ENCODE results near the gene ZNHIT6. TPM values are rescaled to one million over a fixed set of nuclear protein-coding genes. Genes with fewer than 3 reads are reported as not detected.

The ZNHIT6 gene
- total RNA-seq, 1 donor from 2014 or later, result 13.3 TPM

DNA sequence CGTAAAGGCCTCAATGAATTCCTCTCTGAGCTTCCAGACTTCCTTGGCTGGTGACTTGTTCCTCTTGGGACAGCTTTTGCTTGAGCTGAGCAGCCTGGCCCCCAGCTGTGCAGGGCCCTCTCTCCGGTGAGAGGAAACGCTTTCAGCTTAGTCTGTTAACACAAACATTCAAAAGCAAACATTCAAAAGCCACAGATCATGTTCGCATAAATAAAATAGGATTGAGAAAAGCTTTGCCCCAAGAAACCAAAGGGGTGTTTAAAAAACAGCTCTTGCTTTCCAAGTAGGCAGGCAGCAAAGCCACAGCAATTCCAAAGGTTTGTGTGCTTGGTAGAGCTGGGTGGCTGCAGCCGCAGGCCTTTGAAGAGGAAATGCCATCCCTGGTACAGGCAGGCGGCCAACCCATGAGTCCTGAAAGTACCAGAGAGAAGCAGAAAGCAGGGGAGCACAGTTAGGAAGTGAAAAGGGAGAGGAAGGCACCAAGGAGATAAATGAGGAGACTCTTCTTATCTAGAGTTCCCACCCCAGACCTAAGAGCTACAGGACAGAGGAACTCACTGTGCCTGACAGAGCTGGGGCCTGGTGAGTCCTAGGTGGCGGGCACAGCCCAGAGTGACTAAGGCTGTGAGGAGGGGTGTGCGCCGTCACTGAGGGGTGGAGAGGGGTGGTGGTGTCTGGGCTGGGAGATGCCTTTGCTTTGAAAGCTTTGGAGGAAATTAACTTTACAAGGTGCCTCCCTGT lies 79.3 kb downstream of the ZNHIT6 start:
- intact Hi-C loops (cut with DNase I), result no loop called here
- no peak for DNase-seq (ENCODE audit: low spot score)

DNA sequence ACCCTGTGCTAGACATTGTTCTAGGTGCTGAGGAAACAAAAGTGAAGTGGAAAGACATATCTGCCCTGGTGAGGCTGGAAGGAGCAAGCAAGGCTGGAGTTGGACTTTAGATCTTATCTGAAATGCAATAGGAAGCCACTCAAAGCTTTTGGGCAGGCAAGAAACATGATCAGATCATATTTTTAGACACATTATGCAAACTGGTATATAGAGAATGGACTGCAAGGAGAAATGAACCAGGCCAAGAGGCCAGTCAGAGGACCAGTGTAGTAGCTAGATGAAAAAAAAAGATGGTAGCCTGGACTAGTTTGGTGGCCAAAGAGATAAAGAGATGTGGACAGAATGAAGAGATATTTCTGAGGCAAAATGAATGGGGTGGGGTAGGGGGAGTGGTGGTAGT lies 81.4 kb downstream of the ZNHIT6 start:
- intact Hi-C loops (cut with DNase I), result no loop called here
- DNase-seq (ENCODE audit: low spot score), result no peak

DNA sequence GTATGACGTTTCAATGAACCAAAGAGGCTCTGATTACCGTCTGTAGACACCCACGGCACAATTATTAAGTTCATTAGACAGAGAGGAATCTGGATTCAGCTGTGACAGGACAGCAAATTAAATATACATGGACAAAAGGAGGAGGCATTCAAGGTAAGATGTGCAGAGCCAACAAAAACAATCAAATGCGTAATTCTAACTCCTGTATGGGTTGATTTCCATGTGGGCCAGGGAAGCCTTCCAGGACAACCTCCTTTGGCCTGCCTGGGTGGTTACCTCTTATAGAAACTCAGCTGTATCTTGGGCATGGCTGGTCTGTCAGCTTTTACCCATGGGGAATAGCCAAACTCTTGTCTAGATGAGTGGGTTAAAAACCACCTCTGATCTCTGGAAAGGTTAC lies 83.9 kb downstream of the ZNHIT6 start:
- intact Hi-C loops (cut with DNase I), result no loop called here
- DNase-seq (ENCODE audit: low spot score), result no peak

DNA sequence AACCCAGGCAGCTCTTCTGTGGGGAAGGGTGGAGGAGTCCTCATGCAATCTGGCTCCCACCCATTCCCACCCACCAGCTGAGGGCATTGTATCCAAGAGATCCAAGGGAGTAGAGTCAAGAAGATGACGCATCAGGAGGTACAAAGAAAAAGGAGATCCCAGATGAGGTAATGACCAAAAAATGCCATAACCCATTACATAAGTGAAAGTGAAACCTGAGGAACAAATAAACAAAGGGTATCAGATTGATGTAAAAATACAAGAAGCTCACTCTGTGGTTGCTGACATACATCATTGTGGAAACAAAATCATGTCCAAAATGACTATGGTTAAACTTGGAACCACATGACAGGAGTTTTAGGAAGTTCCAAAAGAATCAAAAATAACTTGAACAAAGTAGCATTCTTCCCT lies 85.2 kb downstream of the ZNHIT6 start:
- intact Hi-C loops (cut with DNase I), result no loop called here

DNA sequence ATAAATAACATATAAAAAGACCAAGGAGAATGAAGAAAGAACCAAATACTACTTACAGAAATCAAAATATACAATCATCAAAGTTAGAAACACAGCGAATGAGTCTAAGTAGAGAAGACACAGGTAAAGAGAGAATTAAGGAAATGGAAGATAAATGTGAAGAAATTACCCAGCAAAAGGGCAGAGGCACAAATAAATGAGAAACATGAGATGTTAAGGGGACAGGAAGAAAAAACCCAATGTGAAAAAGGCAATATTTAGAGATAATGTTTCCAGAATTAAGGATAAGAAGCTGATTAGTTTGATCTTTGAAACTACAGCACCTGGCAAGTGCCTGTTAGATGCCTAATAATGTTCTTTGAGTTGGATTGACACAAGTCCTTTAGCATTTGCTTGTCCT lies 86.8 kb downstream of the ZNHIT6 start:
- intact Hi-C loops (cut with DNase I), result no loop called here
- no peak for DNase-seq (ENCODE audit: low spot score)

More for the DNA sequence above, 85.2 kb downstream of the ZNHIT6 start:
- DNase-seq (ENCODE audit: low spot score), result no peak

DNA sequence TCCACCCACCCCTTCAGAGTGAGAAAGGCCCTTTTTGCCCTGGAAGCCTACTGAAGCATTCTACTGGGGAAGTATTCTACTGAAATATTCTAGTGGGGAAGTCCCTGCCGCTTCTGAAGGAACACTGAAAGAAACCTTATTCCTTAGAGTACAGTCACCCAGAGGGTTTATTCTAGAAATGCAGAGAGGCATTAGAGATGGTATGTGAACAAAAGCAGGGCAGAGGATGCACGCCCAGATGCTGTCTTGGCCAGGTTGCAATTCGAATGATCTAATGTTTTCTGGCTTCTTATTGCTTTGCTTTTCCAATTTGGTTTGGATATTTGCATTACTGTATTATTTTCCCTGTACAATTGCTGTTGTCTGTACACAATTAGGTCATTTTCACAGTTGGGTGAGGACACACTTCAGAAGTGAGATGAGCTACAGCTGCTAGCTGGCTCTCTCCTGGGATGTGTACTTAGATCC lies 90.6 kb downstream of the ZNHIT6 start:
- intact Hi-C loops (cut with DNase I), result no loop called here

DNA sequence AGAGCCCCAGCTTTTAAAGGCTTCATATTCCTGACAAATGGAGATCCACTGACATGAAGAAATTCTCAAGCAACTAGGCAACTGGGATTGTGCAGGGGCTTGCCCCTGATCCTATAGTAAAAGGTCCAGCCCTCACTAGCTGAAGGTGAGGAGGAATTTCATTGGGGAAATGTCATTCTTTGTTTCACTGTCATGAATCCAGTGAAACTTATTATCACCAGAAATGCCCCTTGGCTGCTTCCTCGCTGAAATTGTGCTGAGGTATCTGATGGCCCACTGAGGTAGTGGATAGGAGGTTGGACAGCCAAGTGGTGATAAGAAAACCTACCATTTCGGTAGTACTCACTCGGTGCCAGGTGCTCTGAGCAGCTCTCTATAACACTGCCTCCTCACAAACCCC lies 91.5 kb downstream of the ZNHIT6 start:
- DNase-seq (ENCODE audit: low spot score), result no peak
- intact Hi-C loops (cut with DNase I), result no loop called here

More for the DNA sequence above, 90.6 kb downstream of the ZNHIT6 start:
- DNase-seq (ENCODE audit: low spot score), result no peak

DNA sequence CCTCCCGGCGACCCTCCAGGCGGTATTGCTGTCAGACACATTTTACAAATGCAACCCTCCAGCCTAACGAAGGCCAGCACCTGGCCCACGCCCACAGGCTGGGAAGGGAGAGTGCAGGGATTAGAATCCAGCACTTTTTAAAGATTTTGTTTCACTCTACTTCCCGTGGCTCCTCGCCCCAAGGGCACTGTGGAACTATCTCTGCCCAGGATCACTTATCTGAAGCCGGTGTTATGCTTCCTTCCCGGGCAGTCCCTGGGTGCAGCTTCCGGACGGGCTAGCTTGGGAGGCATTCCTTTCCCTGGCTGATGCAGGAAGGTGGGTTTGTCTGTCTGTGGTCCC lies 91.9 kb downstream of the ZNHIT6 start:
- DNase-seq (ENCODE audit: low spot score), result no peak
- intact Hi-C loops (cut with DNase I), result no loop called here

DNA sequence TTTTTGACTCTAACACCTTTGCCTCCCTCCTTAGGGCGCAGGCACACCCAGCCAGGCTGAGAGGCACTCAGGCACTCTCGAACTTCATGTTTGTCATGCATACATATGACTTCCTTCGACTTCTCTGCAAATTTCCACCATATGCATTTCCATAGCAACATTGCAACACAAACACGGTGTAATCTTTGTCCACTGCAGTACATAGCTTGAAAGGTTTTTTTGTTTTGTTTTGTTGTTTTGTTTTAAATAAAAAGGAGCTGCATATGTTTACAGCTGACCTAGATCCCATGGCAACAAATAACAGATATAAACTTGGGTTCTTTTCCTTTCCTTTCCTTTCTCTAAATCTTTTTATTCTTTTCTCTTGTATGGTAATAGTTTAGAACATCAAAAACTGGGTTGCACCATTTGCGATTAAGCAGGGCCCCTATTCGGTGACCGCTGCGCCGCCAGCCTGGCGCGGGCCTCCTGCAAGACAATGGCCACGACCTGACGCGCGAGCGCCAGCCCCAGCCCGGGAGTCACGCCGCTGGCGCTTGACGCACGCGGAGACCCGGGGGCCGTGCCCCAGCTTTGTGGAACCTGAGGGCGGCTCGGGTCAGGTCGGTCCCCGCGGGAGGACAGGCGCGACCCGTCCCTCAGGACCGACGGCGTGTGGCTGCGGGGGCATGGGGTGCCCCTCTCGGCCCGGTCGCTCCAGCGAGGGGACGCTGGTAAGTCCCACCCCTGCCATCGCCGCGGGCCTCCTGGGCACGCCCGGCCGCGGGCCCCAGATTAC lies 92.5 kb downstream of the ZNHIT6 start:
- no peak for DNase-seq (ENCODE audit: low spot score)

DNA sequence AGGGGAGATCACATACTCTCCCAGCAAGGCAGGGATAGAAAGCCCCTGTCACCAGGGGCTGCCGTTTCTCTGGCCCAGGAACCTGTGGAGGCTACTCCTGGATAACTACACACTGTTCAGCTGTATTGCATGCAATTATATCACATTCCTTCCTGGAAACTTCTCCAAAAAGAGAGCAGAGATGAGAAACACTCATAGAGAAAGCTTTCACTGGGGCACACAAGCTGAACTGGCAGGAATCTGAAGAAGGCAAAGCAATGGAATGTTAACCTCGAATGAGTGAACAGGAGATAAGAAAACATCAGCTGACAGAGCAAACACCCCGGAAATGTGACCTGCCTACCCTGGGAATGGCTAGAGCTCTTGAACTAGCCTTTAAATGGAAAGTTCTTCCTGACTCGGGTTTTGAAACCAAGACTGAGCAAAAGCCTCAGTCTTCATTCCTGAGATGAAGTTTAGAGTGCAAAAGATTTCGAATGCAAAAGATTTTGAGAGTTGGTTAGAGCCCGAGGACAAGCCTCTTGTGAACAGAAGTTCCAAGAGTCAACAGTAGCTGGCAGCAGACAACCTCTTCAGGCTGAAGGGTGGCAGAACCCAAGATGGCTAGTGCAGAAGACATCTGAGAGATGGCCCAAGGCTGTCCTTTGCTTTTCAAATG lies 95.4 kb downstream of the ZNHIT6 start:
- intact Hi-C loops (cut with DNase I), result loop anchor here (2.0 kb wide), 1 partner anchor 30 kb away; no protein-coding TSS in a partner anchor
- no peak for DNase-seq (ENCODE audit: low spot score)

More for the DNA sequence above, 92.5 kb downstream of the ZNHIT6 start:
- intact Hi-C loops (cut with DNase I), result no loop called here

DNA sequence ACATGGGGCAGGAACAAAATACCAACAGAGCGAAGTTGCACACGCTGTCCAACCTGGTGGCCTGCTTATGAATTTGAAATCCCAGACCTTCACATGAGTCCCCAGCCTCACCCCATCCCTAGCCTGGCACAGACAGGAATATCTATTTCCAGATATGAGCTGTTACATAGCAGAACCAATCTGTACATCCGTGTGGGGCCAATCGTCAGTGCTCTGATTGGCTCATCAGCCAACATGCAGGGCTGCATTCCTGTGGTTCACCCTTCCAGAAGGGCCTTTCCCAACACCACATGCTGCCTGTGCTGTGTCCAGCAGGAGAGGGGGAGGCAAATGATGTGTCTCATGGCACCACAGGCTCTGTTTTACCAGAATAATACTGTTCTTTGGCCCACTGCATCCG lies 96.4 kb downstream of the ZNHIT6 start:
- DNase-seq (ENCODE audit: low spot score), result peak; percentile 83
- intact Hi-C loops (cut with DNase I), result loop anchor here (2.0 kb wide), 1 partner anchor 29 kb away; no protein-coding TSS in a partner anchor

DNA sequence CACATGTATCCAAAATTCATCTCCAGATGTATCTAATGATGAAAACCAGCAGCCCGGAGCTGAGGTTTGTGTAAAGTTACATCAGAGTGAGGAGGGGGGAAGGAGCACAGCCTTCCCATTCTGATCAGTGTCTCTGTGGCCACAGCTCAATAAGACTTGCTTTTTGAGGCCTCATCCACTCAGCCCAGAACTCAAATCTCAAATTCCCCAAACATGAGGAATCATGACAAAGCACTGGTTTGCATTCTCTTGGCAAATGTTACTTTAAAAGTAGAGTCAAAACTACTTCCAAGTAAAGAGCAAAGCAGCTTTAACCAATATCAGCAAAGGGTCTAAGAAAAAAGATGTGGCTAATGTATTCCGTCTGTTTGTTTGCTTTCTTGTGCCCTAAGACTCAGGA lies 96.8 kb downstream of the ZNHIT6 start:
- DNase-seq (ENCODE audit: low spot score), result no peak
- intact Hi-C loops (cut with DNase I), result no loop called here

DNA sequence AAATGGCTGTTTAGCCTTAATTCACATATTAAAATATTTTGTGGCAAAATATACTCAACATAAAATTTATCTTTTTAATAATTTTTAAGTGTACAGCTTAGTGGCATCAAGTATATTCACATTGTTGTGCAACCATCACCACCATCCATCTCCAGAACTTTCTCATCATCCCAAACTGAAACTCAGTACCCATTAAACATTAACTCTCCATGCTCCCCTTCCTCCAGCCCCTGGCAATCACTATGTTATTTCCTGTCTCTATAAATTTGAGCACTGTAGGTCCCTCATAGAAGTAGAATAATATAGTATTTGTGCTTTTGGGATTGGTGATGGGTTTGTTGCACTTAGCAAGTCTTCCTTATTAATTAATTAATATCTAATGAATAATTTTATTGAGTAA lies 98.3 kb downstream of the ZNHIT6 start:
- DNase-seq (ENCODE audit: low spot score), result no peak
- intact Hi-C loops (cut with DNase I), result no loop called here

DNA sequence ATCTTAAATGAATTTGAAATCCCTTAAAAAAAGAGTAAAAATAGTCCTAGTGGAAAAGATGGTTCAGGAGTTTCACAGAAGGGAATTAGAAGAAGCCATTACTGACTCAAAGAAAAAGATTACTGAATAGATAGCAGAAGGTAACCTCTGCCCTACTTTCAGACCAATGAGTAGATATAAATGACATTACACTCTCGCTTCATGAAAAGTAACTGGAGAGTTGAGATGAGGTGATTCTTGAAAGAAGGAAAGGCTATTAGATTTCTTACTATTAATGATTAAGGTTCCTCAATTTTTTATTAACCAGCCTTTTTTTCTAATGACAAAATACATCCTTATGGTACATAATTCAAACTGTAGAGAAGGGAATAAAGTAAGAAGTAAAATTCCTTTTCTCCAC lies 99.4 kb downstream of the ZNHIT6 start:
- intact Hi-C loops (cut with DNase I), result no loop called here

DNA sequence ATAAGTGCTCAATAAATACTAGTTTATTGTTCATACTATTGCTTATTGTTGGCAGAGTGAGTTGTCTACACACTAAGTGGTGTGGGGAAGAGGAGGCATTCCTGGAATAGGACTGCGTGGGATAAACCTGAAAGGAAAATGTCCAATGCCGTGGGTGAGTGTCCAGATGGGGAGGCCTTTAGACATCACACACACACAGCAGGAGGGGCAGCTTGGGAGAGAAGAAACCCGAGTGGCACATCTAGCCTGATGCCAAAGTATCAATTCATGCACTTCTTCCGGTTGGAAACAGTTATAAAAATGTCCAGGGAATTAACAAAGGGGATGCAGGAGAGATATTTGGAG lies 100.3 kb downstream of the ZNHIT6 start:
- no peak for DNase-seq (ENCODE audit: low spot score)
- intact Hi-C loops (cut with DNase I), result no loop called here

More for the DNA sequence above, 99.4 kb downstream of the ZNHIT6 start:
- no peak for DNase-seq (ENCODE audit: low spot score)

DNA sequence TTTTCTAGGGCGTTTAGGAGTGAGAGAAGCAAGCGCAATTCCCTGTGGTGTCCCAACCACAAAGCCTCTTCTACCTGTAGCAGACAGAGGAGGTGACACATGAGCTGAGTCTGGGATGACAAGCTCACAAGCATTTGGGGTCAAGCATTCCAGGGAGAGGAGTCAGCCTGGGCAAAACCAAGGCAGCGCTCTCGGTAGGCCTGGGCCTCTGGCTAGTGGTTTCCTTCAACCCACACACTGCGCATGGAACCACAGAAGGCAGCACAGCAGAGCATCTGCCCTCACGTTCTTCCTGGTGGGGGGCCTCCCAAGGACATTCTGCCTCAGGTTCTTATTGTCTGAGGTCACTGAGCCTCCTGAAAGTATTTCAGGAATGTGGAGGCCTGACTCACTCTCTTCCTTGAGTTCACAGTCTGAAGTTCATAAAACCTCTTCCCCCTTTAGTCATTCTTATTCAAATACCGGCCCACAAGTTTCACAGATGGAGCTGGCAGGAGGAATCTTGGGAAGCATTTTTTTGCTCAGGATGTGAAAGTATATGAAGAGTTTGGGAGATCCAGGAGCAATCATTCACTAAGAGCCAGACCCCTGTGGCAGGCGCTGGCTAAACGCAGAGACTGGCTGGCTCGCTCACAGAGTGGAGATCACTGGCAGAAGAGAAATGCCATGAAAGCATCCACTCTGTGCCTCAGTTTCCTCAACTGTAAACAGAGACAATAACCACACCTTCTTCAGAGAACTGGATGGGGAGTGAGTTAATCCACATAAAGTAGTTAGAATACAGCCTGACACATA lies 100.9 kb downstream of the ZNHIT6 start:
- intact Hi-C loops (cut with DNase I), result no loop called here
- no peak for DNase-seq (ENCODE audit: low spot score)

DNA sequence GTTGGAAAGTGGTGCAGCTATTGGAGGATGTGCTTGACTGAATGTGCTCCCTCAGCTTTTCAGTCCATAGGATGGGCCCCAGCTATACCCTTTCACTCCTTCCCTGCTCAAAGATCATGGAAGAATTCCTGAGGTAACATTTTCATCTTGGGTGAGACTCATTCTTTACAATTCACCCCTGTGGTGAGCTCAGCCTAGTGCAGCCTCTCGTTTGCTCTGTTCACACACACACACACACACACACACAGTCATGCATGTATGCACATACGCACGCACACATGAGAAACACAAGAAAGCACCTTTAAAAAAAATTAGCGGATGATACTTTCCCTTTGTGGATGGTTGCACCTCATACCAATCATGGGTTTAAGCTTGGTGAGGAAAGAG lies 101.8 kb downstream of the ZNHIT6 start:
- DNase-seq (ENCODE audit: low spot score), result no peak
- intact Hi-C loops (cut with DNase I), result no loop called here

DNA sequence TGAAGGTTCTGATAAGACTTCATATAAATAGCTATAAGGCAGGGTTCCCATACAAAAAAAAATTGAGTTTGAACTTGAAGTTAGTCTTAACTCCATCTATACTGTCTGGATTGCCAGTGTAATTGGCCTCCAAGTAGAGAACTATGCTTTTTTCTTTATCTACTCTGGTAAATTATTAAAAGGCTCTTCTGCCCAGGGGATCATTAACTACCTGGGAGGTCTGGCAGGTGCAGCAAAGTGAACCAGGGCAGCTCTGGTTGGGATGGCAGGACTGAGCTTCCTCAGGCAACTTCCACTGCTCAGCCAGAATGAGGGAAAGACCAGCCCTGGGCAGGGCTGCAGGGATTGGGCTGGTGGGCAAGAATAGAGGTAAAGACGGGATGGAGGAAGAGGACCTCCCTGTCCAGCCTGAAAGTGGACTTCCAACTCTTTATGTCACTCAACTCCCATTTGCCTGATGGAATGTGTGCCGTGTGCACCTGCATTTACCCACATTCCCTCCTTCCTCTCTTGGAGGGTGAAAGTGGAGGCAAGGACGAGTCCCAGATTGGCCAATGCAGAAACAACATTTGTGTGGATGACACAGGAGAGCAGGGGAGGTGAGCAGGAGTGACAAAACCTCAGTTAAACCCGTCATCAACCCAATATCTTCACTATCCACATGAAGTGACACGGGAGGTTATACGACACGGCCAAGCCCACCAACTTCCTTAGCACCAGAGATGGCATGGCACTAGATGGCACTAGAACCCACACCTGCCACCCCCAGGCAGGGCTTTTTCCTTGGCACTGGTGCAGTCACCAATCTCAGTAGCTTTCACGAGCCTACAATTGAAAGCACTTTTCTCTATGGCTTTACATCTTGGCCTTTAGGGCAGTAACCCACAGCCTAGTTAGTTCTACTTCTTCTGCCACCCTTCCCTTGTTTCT lies 102.5 kb downstream of the ZNHIT6 start:
- intact Hi-C loops (cut with DNase I), result no loop called here

More for the DNA sequence above, 102.5 kb downstream of the ZNHIT6 start:
- no peak for DNase-seq (ENCODE audit: low spot score)

All from cardiac septum (tissue), 1 donor.